Brain microvascular endothelial cell (primary cell): ENCODE measurements around the gene MPEG1.

ENCODE experiments used
- DNase-seq: peaks from one replicate; pipeline ENCODE4 v3.0.0-alpha.2; 2020
- H3K27ac ChIP-seq: fragments of 250-450 bp; sonication (Bioruptor Pico); 2 replicates; pipeline ENCODE4 v1.5.1; 2020; ENCODE audit warnings: mild to moderate bottlenecking, moderate library complexity
- H3K27me3 ChIP-seq: fragments of 250-450 bp; sonication (Bioruptor Pico); replicated peaks from 2 replicates; pipeline ENCODE4 v1.5.1; 2020; ENCODE audit warnings: mild to moderate bottlenecking
- H3K36me3 ChIP-seq: fragments of 250-450 bp; sonication (Bioruptor Pico); replicated peaks from 2 replicates; pipeline ENCODE4 v1.5.1; 2020; ENCODE audit warnings: mild to moderate bottlenecking
- H3K4me3 ChIP-seq: 2 replicates; pipeline ENCODE4 v1.5.1; 2011; ENCODE audit warnings: low read depth, mild to moderate bottlenecking, control low read depth, low read length, moderate library complexity
- in situ Hi-C: cut with HindIII; loops from 2 replicates; pipeline ENCODE4 v1.10.0; 2017; ENCODE audit warnings: low sequenced_read_pairs, low pct_ligation_motif_present
- TF ChIP-seq, protein P1 (sequence below): IDR thresholded peaks from 2 replicates; pipeline ENCODE4 v1.5.1; 2011; ENCODE audit warnings: low read depth, mild to moderate bottlenecking, moderate library complexity, low read length, control low read depth, inconsistent platforms; ENCODE audit errors: missing control alignments

MPEG1 gene

DNA sequence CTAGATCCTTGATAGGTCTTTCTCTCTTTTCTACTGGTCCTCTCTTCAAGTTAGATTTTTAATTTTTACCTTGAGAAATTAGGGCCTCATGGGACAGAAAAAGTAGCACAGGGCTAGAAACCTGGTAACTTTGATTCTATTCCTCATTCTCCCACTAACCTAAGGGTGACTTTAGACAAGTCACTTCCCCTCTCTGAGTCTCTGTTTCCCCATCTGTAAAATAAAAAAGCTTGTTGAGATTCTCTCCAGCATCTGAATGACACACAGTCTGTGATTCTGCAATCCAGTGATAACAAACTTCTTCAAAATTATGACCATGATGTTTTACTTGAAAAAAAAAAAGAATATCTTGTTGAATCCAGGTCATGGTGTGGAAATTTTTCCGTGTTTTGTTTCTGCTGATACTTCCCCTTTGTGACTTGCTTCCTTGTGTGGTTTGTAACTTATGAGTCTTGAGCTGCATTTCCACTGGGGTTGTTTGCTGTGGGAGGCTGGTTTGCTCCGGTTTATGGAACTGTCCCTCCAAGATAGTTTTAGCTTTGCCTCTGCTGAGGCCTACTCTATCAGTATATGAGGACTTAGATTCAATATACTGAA is 9.8 kb upstream of the MPEG1 start:
- in situ Hi-C loops = no loop called here
- no peak for DNase-seq
- Histone ChIP-seq H3K4me3 (no peak overlapping the region), H3K27me3 (no peaks in the 10 kb centered on the region), H3K36me3 (no peaks in the 10 kb centered on the region), H3K27ac (no peak overlapping the region)
- TF ChIP-seq, protein P1, sequence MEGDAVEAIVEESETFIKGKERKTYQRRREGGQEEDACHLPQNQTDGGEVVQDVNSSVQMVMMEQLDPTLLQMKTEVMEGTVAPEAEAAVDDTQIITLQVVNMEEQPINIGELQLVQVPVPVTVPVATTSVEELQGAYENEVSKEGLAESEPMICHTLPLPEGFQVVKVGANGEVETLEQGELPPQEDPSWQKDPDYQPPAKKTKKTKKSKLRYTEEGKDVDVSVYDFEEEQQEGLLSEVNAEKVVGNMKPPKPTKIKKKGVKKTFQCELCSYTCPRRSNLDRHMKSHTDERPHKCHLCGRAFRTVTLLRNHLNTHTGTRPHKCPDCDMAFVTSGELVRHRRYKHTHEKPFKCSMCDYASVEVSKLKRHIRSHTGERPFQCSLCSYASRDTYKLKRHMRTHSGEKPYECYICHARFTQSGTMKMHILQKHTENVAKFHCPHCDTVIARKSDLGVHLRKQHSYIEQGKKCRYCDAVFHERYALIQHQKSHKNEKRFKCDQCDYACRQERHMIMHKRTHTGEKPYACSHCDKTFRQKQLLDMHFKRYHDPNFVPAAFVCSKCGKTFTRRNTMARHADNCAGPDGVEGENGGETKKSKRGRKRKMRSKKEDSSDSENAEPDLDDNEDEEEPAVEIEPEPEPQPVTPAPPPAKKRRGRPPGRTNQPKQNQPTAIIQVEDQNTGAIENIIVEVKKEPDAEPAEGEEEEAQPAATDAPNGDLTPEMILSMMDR = no peak

DNA sequence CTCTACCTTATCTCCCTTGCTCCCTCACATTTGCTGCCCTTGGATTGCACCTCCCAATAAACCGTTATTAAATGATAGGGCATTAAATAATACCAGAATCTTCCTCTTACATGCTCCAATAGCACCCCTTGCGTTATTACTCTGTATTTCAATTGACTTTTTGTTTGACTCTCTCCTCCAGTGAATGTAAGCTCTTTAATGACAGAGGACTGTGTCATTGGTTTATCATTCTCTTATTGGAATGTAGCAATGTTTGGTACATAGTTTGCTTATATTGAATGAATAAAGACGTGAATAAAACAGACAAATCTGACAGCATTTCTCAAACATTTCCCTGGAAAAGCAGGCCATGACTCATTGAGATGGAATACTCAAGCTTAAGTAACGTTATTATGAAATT is 8.7 kb upstream of the MPEG1 start:
- Histone ChIP-seq H3K36me3 (no peaks in the 10 kb centered on the region), H3K4me3 (no peak overlapping the region), H3K27me3 (no peaks in the 10 kb centered on the region), H3K27ac (no peak overlapping the region)
- TF ChIP-seq, protein P1 = no peak
- peak; percentile 39 for DNase-seq
- in situ Hi-C loops = no loop called here

DNA sequence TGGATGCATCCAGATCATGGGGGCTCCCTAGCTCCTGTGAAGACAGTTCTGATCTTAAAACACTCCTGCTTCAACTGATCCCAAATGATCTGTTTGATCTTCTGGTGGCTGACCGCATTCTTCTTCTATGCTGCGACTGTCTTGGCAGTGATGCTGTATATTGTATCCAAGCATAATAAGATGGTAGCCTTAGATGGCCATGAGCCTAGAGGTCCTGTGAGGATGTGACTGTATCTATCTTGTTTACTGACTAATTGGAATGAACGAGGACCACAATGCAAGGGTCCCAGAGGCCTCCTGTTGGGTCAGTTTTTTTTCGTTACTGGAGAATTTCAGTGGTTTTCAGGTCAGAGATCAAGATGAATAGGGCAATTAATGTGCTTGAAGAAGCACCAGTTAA is 7.1 kb upstream of the MPEG1 start:
- DNase-seq = no peak
- TF ChIP-seq, protein P1 = no peak
- H3K27ac ChIP-seq = no peak overlapping the region
- no peaks in the 10 kb centered on the region for H3K36me3 ChIP-seq
- no peak overlapping the region for H3K4me3 ChIP-seq
- in situ Hi-C loops = no loop called here
- H3K27me3 ChIP-seq = no peaks in the 10 kb centered on the region

DNA sequence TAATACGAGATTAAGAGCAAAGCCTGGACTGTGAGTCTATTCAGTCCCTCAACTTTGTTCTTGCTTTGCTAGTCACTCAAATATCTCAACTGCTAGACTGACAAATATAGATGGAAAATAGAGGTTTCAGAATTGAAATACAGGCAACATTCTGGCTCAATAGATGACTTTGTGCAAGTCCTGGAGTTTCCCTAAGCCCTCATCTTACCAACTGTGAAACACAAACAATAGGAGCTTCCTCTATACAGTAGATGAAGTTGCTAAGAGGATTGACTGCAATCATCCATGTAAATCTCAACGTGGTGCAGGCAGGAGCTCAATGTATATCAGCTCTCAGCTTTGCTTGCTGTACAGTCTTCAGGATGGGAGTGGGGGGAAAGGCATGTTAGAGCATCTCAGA is 6.2 kb upstream of the MPEG1 start:
- no peak overlapping the region for H3K27ac ChIP-seq
- TF ChIP-seq, protein P1 = no peak
- in situ Hi-C loops = no loop called here
- H3K4me3 ChIP-seq = no peak overlapping the region
- H3K36me3 ChIP-seq = no peaks in the 10 kb centered on the region
- no peaks in the 10 kb centered on the region for H3K27me3 ChIP-seq
- DNase-seq = no peak

DNA sequence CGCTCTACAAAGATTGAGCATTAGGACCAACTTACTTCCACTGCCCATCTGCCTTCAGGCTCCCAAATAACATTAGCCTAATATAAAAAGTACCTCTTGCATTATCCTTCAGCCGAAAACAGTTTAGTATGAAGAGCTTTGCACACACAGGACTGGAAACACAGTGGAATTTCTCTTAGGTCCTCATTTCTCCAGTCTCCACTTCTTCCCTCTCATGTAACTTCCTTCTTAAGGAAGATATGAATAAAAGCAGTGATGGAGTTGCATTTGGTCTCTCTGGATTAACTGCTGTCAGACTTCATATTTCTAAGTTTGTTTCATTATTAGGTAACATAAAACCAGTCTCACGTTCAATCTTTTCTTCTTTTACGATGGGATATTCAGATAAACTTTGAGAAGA is 5.6 kb upstream of the MPEG1 start:
- H3K36me3 ChIP-seq = no peaks in the 10 kb centered on the region
- DNase-seq = no peak
- no peak overlapping the region for H3K4me3 ChIP-seq
- TF ChIP-seq, protein P1 = no peak
- in situ Hi-C loops = no loop called here
- H3K27ac ChIP-seq = no peak overlapping the region
- H3K27me3 ChIP-seq = no peaks in the 10 kb centered on the region
